ENCODE data around the gene COL27A1. TPM values are rescaled to one million over a fixed set of nuclear protein-coding genes. Genes with fewer than 3 reads are reported as not detected.

Gene COL27A1
- total and polyA plus RNA-seq, 2 donors (not counting 1 experiment from before 2014, with no cell fraction given) = 0.16 to 0.27 TPM

DNA sequence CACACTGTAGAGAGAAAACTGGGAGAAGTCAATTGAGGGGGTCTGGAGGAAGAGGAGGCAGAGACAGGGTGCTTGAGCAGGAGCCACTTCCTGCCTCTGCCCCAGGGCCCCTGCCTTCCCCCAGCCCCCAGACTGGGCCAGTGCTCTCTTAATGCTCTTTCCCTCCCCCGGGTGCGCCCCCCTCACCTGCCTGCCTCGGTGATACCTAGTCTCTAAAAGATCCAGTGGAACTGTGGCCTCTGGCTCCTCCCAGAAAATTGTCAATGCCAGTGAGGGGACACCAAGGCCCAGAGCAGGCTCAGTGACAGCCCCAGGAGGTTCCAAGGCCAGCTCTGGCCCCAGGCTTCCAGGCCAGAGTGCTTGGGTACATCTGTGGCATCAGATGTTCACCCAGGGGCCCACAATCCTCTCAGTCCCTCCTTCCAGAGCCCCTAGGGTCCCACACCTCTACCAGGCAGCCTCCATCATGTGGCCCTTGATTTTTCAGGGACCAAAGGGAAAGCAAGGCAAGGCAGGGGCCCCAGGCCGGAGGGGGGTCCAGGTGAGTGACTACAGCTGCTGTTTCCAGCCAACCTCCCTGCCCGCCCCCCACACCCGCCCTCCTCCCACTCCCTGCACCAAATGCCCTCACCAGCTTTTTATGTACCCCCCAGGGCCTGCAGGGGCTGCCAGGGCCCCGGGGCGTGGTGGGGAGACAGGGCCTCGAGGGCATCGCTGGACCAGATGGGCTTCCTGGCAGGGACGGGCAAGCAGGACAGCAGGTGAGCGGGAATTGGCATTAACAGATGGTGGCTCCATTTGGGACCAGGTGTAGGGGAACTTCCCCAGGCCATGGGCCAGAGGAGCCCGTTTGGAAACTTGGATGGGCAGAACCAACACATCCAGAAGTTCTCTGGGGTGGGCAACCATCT, 134.5 kb downstream of the COL27A1 start:
- TF ChIP-seq EZH2 (IDR thresholded peaks at IDR 0.05; ENCODE audit: borderline replicate concordance, insufficient read depth, low read depth, low read length, poor library complexity, severe bottlenecking) = no peak
- TF ChIP-seq, protein P1, sequence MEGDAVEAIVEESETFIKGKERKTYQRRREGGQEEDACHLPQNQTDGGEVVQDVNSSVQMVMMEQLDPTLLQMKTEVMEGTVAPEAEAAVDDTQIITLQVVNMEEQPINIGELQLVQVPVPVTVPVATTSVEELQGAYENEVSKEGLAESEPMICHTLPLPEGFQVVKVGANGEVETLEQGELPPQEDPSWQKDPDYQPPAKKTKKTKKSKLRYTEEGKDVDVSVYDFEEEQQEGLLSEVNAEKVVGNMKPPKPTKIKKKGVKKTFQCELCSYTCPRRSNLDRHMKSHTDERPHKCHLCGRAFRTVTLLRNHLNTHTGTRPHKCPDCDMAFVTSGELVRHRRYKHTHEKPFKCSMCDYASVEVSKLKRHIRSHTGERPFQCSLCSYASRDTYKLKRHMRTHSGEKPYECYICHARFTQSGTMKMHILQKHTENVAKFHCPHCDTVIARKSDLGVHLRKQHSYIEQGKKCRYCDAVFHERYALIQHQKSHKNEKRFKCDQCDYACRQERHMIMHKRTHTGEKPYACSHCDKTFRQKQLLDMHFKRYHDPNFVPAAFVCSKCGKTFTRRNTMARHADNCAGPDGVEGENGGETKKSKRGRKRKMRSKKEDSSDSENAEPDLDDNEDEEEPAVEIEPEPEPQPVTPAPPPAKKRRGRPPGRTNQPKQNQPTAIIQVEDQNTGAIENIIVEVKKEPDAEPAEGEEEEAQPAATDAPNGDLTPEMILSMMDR (IDR thresholded peaks at IDR 0.05) = no peak
- Histone ChIP-seq H2AFZ (ENCODE audit: insufficient read depth, low read depth, low read length, poor library complexity, severe bottlenecking) (no peak overlapping the region), H3K4me3 (ENCODE audit: control extremely low read depth in 1 of 5, extremely low read depth in 1 of 5, insufficient read depth in 1 of 5, low read depth in 2 of 5, low read length in 4 of 5) (no peak overlapping the region), H3K9ac (ENCODE audit: low read length) (no peak overlapping the region), H3K4me1 (ENCODE audit: control insufficient read depth in 2 of 2, insufficient read depth in 2 of 2, low read length in 2 of 2) (peaks cover 0 to 3% of the 10 kb centered on the region in 2 donors), H3K27ac (ENCODE audit: low read length in 2 of 2) (no peak overlapping the region), H3K79me2 (ENCODE audit: control insufficient read depth, insufficient read depth, low read length) (no peaks in the 10 kb centered on the region), H3K4me2 (replicated peaks; ENCODE audit: low read depth, low read length, poor library complexity, severe bottlenecking) (no peak overlapping the region), H3K27me3 (replicated peaks in 1 of 4; ENCODE audit: control extremely low read depth in 1 of 4, control insufficient read depth in 3 of 4, insufficient read depth in 4 of 4, low read length in 3 of 4) (peaks cover 0 to 6% (median 2%) of the 10 kb centered on the region in 4 experiments), H3K9me3 (ENCODE audit: control extremely low read depth in 1 of 3, control insufficient read depth in 2 of 3, insufficient read depth in 1 of 3, low read length in 2 of 3) (peaks cover 0 to 7% (median 5%) of the 10 kb centered on the region in 3 donors), H4K20me1 (ENCODE audit: control insufficient read depth, insufficient read depth, low read length, poor library complexity, severe bottlenecking) (no peaks in the 10 kb centered on the region), H3K36me3 (replicated peaks in 1 of 2; ENCODE audit: control extremely low read depth in 1 of 2, control insufficient read depth in 1 of 2, extremely low read depth in 1 of 2, insufficient read depth in 2 of 2, low read length in 1 of 2) (no peaks in the 10 kb centered on the region)
- ChIA-PET POLR2A (no interaction called here), CTCF (interaction anchor here (1.0 to 2.5 kb wide), 6 partner anchors 135 to 211 kb away, joined by 3 to 16 read pairs (median 8); partner anchors contain the start of gene COL27A1)
- Mint-ChIP-seq H3K4me3 (no peak overlapping the region), H3K9me3 (ENCODE audit: insufficient read depth) (peaks cover 4% of the 10 kb centered on the region), H3K4me1 (no peaks in the 10 kb centered on the region), H3K27me3 (peaks cover 5% of the 10 kb centered on the region), H3K27ac (no peak overlapping the region)
- intact Hi-C loops (cut with micrococcal nuclease) = no loop called here
- DNase-seq = no peak
- no peak for ATAC-seq (ENCODE audit: low read depth)
- 83% methylated on average over 10 of the region's 13 CpGs for WGBS (ENCODE audit: insufficient coverage)

DNA sequence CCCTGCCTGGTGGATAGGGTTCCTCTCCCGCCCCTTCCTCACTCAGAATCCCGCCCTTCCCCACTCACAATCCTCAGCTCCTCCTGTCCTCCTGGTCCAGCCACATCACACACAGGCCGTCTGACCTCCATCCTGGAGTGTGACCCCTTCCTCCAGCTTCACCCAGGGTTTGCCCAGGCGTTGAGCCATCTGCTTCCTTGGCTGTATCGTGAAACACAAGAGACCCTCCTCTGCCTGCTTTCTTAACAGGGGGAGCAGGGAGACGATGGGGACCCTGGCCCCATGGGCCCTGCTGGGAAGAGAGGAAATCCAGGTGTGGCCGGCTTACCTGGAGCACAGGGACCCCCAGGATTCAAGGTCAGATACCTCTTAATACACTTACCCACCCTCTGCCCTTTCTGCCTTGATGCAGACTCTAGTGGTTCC, 135.2 kb downstream of the COL27A1 start:
- H3K9me3 Mint-ChIP-seq (ENCODE audit: insufficient read depth) = peaks cover 6% of the 10 kb centered on the region
- WGBS (ENCODE audit: insufficient coverage) = 76% methylated on average over 6 of the region's 7 CpGs
- POLR2A ChIA-PET = no interaction called here

More for the DNA sequence above, 135.2 kb downstream of the COL27A1 start:
- Histone ChIP-seq H3K4me1 (ENCODE audit: control insufficient read depth in 2 of 2, insufficient read depth in 2 of 2, low read length in 2 of 2) (peaks cover 0 to 3% of the 10 kb centered on the region in 2 donors), H3K79me2 (ENCODE audit: control insufficient read depth, insufficient read depth, low read length) (no peaks in the 10 kb centered on the region), H4K20me1 (ENCODE audit: control insufficient read depth, insufficient read depth, low read length, poor library complexity, severe bottlenecking) (no peaks in the 10 kb centered on the region), H3K9me3 (ENCODE audit: control extremely low read depth in 1 of 3, control insufficient read depth in 2 of 3, insufficient read depth in 1 of 3, low read length in 2 of 3) (peaks cover 0 to 13% (median 7%) of the 10 kb centered on the region in 3 donors), H3K27me3 (replicated peaks in 1 of 4; ENCODE audit: control extremely low read depth in 1 of 4, control insufficient read depth in 3 of 4, insufficient read depth in 4 of 4, low read length in 3 of 4) (peaks cover 0 to 6% (median 2%) of the 10 kb centered on the region in 4 experiments), H3K36me3 (replicated peaks in 1 of 2; ENCODE audit: control extremely low read depth in 1 of 2, control insufficient read depth in 1 of 2, extremely low read depth in 1 of 2, insufficient read depth in 2 of 2, low read length in 1 of 2) (no peaks in the 10 kb centered on the region), H3K9ac (ENCODE audit: low read length) (no peak overlapping the region), H3K4me2 (replicated peaks; ENCODE audit: low read depth, low read length, poor library complexity, severe bottlenecking) (no peak overlapping the region), H2AFZ (ENCODE audit: insufficient read depth, low read depth, low read length, poor library complexity, severe bottlenecking) (no peak overlapping the region), H3K4me3 (ENCODE audit: control extremely low read depth in 1 of 5, extremely low read depth in 1 of 5, insufficient read depth in 1 of 5, low read depth in 2 of 5, low read length in 4 of 5) (no peak overlapping the region), H3K27ac (ENCODE audit: low read length in 2 of 2) (no peak overlapping the region)
- H3K27ac Mint-ChIP-seq = no peak overlapping the region
- H3K4me1 Mint-ChIP-seq = no peaks in the 10 kb centered on the region
- H3K4me3 Mint-ChIP-seq = no peak overlapping the region
- H3K27me3 Mint-ChIP-seq = peaks cover 5% of the 10 kb centered on the region
- intact Hi-C loops (cut with micrococcal nuclease) = no loop called here
- ATAC-seq (ENCODE audit: low read depth) (no peak), DNase-seq (no peak)
- TF ChIP-seq, protein P1 (IDR thresholded peaks at IDR 0.05) = no peak
- no peak for TF ChIP-seq EZH2 (IDR thresholded peaks at IDR 0.05; ENCODE audit: borderline replicate concordance, insufficient read depth, low read depth, low read length, poor library complexity, severe bottlenecking)
- CTCF ChIA-PET = interaction anchor here (0.7 to 2.5 kb wide), 19 partner anchors 9 to 445 kb away, joined by 3 to 16 read pairs (median 4); partner anchors contain the start of gene COL27A1
